Natural killer cell treated with Interleukin-12 subunit alpha and Interleukin-12 subunit beta and Interleukin-15 and Interleukin-18, amount 100 ng/mL, for 72 hours (primary cell): ENCODE data around the gene BMF. TPM values are rescaled to one million over a fixed set of nuclear protein-coding genes. Genes with fewer than 3 reads are reported as not detected.
A peak's percentile ranks its signal among the peaks of the same experiment; 100 is the strongest.

ENCODE experiments used
- ATAC-seq, 2 donors: fragments of 150-1000 bp; cut with Tn5 transposase in 1 of 2; sonication (Bioruptor Pico), chemical (Tn5 transposase) in 1 of 2; 2 replicates each; pipeline ENCODE4 v1.10.0; 2021
- DNase-seq: peaks from one replicate; pipeline ENCODE4 v3.0.0; 2022; ENCODE audit warnings: low spot score
- H3K27ac Mint-ChIP-seq, 2 donors: 1 replicate in 1 of 2; 2 replicates in 1 of 2; pipeline ENCODE4 v1.8.0; 2022; ENCODE audit warnings: mixed read lengths in 2 of 2, mild to moderate bottlenecking in 1 of 2, moderate library complexity in 1 of 2
- H3K27me3 Mint-ChIP-seq, 2 donors: 1 replicate in 1 of 2; 2 replicates in 1 of 2; pipeline ENCODE4 v1.8.0; 2022; ENCODE audit warnings: mixed read lengths in 2 of 2
- H3K36me3 Mint-ChIP-seq: one replicate; pipeline ENCODE4 v1.8.0; 2022; ENCODE audit warnings: mixed read lengths
- H3K4me1 Mint-ChIP-seq, 2 donors: 1 replicate in 1 of 2; 2 replicates in 1 of 2; pipeline ENCODE4 v1.8.0; 2022; ENCODE audit warnings: low read depth in 2 of 2, mixed read lengths in 2 of 2, mild to moderate bottlenecking in 1 of 2
- H3K4me3 Mint-ChIP-seq: one replicate; pipeline ENCODE4 v1.8.0; 2022; ENCODE audit warnings: mixed read lengths
- H3K9me3 Mint-ChIP-seq: 2 replicates; pipeline ENCODE4 v1.8.0; 2022; ENCODE audit warnings: mixed read lengths
- total RNA-seq, 2 donors: library from RNA; stranded (reverse); gene quantifications; one replicate each; pipeline ENCODE4 v1.2.3, GENCODE V29; 2022

BMF gene
- total RNA-seq, 2 donors from 2014 or later = 1.8 to 4.6 TPM

- no peak for ATAC-seq
- Mint-ChIP-seq H3K4me1 (peaks cover 42 to 54% of the 10 kb centered on the region in 2 donors), H3K9me3 (no peaks in the 10 kb centered on the region), H3K27me3 (peaks cover 0 to 6% of the 10 kb centered on the region in 2 donors), H3K4me3 (no peak overlapping the region), H3K27ac (no peak overlapping the region), H3K36me3 (no peaks in the 10 kb centered on the region)
- DNase-seq = no peak
These were observed 4.8 kb downstream of the BMF start for GRCh38 chr15:40103864-40104271.

- H3K4me1 Mint-ChIP-seq = peaks cover 47 to 58% of the 10 kb centered on the region in 2 donors
- peaks cover 0 to 6% of the 10 kb centered on the region in 2 donors for H3K27me3 Mint-ChIP-seq
- H3K9me3 Mint-ChIP-seq = no peaks in the 10 kb centered on the region
- ATAC-seq (no peak), DNase-seq (no peak)
- H3K36me3 Mint-ChIP-seq = no peaks in the 10 kb centered on the region
- H3K4me3 Mint-ChIP-seq = no peak overlapping the region
- no peak overlapping the region for H3K27ac Mint-ChIP-seq
These were observed 5.5 kb downstream of the BMF start for GRCh38 chr15:40102897-40103858.

GRCh38 chr15:40100947-40101905, 7.5 kb downstream of the BMF start:
- Mint-ChIP-seq H3K9me3 (no peaks in the 10 kb centered on the region), H3K36me3 (no peaks in the 10 kb centered on the region), H3K4me3 (peak overlapping the region; percentile 34), H3K4me1 (peaks cover 37 to 45% of the 10 kb centered on the region in 2 donors), H3K27me3 (peaks cover 0 to 6% of the 10 kb centered on the region in 2 donors), H3K27ac (peak overlapping the region in 1 of 2 donors; percentile 36)
- no peak for ATAC-seq
- DNase-seq = no peak

- Mint-ChIP-seq H3K36me3 (no peaks in the 10 kb centered on the region), H3K9me3 (no peaks in the 10 kb centered on the region), H3K27ac (peak overlapping the region in 1 of 2 donors; percentile 36), H3K4me1 (peaks cover 28 to 36% of the 10 kb centered on the region in 2 donors), H3K4me3 (no peak overlapping the region), H3K27me3 (peaks cover 0 to 6% of the 10 kb centered on the region in 2 donors)
- DNase-seq (no peak), ATAC-seq (no peak)
These were observed 8.3 kb downstream of the BMF start for GRCh38 chr15:40100123-40100946.

GRCh38 chr15:40098489-40099261, 10.0 kb downstream of the BMF start:
- H3K36me3 Mint-ChIP-seq = no peaks in the 10 kb centered on the region
- peaks cover 18 to 25% of the 10 kb centered on the region in 2 donors for H3K4me1 Mint-ChIP-seq
- H3K27ac Mint-ChIP-seq = peak overlapping the region; percentile 65 to 71
- H3K27me3 Mint-ChIP-seq = peaks cover 0 to 3% of the 10 kb centered on the region in 2 donors
- DNase-seq (no peak), ATAC-seq (peak; percentile 87 to 95)
- peak overlapping the region; percentile 58 for H3K4me3 Mint-ChIP-seq
- H3K9me3 Mint-ChIP-seq = no peaks in the 10 kb centered on the region

- ATAC-seq = no peak
- H3K4me1 Mint-ChIP-seq = peaks cover 18 to 25% of the 10 kb centered on the region in 2 donors
- peaks cover 0 to 3% of the 10 kb centered on the region in 2 donors for H3K27me3 Mint-ChIP-seq
- no peaks in the 10 kb centered on the region for H3K9me3 Mint-ChIP-seq
- no peaks in the 10 kb centered on the region for H3K36me3 Mint-ChIP-seq
- no peak overlapping the region for H3K4me3 Mint-ChIP-seq
- no peak for DNase-seq
- H3K27ac Mint-ChIP-seq = peak overlapping the region in 1 of 2 donors; percentile 71
These were observed 10.7 kb downstream of the BMF start for GRCh38 chr15:40097968-40098476.

GRCh38 chr15:40097096-40097967, 11.3 kb downstream of the BMF start:
- ATAC-seq = no peak
- no peaks in the 10 kb centered on the region for H3K36me3 Mint-ChIP-seq
- peak overlapping the region in 1 of 2 donors; percentile 11 for H3K27ac Mint-ChIP-seq
- H3K4me1 Mint-ChIP-seq = peaks cover 18 to 25% of the 10 kb centered on the region in 2 donors
- no peaks in the 10 kb centered on the region for H3K9me3 Mint-ChIP-seq
- no peak for DNase-seq
- H3K27me3 Mint-ChIP-seq = peaks cover 0 to 3% of the 10 kb centered on the region in 2 donors
- H3K4me3 Mint-ChIP-seq = no peak overlapping the region

GRCh38 chr15:40096094-40096891, 12.4 kb downstream of the BMF start:
- DNase-seq (no peak), ATAC-seq (no peak)
- H3K27ac Mint-ChIP-seq = no peak overlapping the region
- H3K36me3 Mint-ChIP-seq = no peaks in the 10 kb centered on the region
- H3K4me1 Mint-ChIP-seq = peaks cover 14 to 20% of the 10 kb centered on the region in 2 donors
- peaks cover 0 to 3% of the 10 kb centered on the region in 2 donors for H3K27me3 Mint-ChIP-seq
- H3K9me3 Mint-ChIP-seq = no peaks in the 10 kb centered on the region
- no peak overlapping the region for H3K4me3 Mint-ChIP-seq

GRCh38 chr15:40095371-40096093, 13.1 kb downstream of the BMF start:
- H3K27me3 Mint-ChIP-seq = no peaks in the 10 kb centered on the region
- DNase-seq = no peak
- no peak overlapping the region for H3K4me3 Mint-ChIP-seq
- no peak overlapping the region for H3K27ac Mint-ChIP-seq
- ATAC-seq = no peak
- peaks cover 9 to 13% of the 10 kb centered on the region in 2 donors for H3K4me1 Mint-ChIP-seq
- H3K9me3 Mint-ChIP-seq = no peaks in the 10 kb centered on the region
- H3K36me3 Mint-ChIP-seq = no peaks in the 10 kb centered on the region

GRCh38 chr15:40094156-40094555, 14.5 kb downstream of the BMF start:
- Mint-ChIP-seq H3K27ac (no peak overlapping the region), H3K4me3 (no peak overlapping the region), H3K4me1 (peaks cover 9% of the 10 kb centered on the region in 2 donors), H3K36me3 (no peaks in the 10 kb centered on the region), H3K27me3 (no peaks in the 10 kb centered on the region), H3K9me3 (no peaks in the 10 kb centered on the region)
- ATAC-seq = no peak
- DNase-seq = no peak
